SH-SY5Y (cell line): ENCODE measurements around the gene PCDH9.

Source experiments
- GATA2 ChIP-seq: IDR thresholded peaks from 2 replicates; pipeline ENCODE4 v1.6.1; 2011; ENCODE audit warnings: mild to moderate bottlenecking, low read depth, low read length
- GATA3 ChIP-seq: IDR thresholded peaks from 2 replicates; pipeline ENCODE4 v1.6.1; 2011; ENCODE audit warnings: low read depth, mild to moderate bottlenecking, low read length, moderate library complexity

GRCh38 chr13:67184247-67184646 lies 45.9 kb downstream of the PCDH9 start:
- TF ChIP-seq GATA2 (no peak), GATA3 (no peak)
